NCI-H1417 treated with DMSO at 0.1 percent for 48 hours (cell line): ENCODE data around the gene RAPGEF4.

Experiments
- DNase-seq: peaks from one replicate; lab custom pipeline; 2025; lab: John Stamatoyannopoulos, UW

The RAPGEF4 gene

GRCh38 chr2:172999641-173000386 lies 264.2 kb downstream of the RAPGEF4 start:
- DNase-seq = no peak

GRCh38 chr2:173001664-173002604 lies 266.3 kb downstream of the RAPGEF4 start:
- DNase-seq = no peak

- no peak for DNase-seq
Measured at GRCh38 chr2:173002751-173003541, 267.3 kb downstream of the RAPGEF4 start.

GRCh38 chr2:173008786-173009185 lies 273.1 kb downstream of the RAPGEF4 start:
- no peak for DNase-seq

- no peak for DNase-seq
Measured at GRCh38 chr2:173010233-173010632, 274.6 kb downstream of the RAPGEF4 start.

- DNase-seq = no peak
Measured at GRCh38 chr2:173016451-173016850, 280.8 kb downstream of the RAPGEF4 start.

- no peak for DNase-seq
Measured at GRCh38 chr2:173017646-173018420, 282.2 kb downstream of the RAPGEF4 start.

DNA sequence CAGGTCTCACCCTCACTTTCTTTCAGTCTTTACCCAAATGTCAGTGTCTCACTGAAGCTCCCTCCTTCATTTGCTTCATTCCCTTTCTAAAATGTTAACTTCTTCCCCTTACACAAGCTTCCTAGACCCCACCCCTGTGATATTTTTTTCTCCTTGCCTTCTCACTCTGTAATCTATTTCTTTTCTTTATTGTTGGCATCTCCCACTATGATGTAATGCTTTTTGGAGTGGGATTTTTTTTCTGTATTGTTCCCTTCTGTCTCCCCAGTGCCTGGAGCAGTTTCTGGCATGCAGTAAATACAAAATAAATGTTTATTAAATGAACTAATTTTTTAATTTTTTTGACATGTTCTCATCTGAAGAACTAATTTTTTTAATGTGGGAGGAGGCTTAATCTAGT lies 284.1 kb downstream of the RAPGEF4 start:
- no peak for DNase-seq

GRCh38 chr2:173021939-173022371 lies 286.3 kb downstream of the RAPGEF4 start:
- no peak for DNase-seq

DNA sequence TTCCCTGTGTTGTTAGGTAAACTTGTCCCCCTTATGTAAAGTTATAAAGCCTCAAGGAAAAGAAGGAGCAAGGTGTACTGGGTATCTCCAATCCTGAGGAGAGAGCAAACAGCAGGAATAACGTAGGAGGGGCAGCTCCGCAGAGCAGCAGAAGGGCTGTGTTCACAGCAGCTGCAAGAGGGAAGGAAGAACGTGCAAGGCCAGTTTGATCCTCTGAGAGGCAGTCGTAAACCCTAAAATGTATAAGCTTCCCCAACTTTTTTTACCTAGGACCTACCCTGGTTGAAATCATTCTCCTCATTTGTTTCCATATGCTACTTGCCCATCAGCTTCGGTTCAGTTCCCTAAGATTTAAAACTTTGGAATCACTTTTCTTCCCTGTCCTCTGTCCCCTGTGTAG lies 288.1 kb downstream of the RAPGEF4 start:
- no peak for DNase-seq

DNA sequence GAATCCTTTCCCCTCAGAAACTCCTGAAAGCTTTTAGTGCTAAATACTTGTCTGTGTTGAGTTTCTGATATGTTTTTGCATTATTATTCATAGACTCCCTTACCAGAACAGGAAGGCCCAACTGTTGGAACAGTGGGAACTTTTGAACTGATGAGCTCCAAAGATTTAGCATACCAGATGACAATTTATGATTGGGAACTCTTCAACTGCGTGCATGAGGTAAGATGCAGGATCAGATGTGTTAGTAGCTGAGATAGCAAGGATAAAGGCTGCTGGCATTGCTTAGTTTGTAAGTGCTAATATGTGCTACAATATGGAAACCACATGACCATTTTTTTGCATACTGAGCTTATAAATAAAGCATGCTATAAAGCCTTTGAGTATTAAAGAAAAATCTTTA lies 290.8 kb downstream of the RAPGEF4 start:
- no peak for DNase-seq

DNA sequence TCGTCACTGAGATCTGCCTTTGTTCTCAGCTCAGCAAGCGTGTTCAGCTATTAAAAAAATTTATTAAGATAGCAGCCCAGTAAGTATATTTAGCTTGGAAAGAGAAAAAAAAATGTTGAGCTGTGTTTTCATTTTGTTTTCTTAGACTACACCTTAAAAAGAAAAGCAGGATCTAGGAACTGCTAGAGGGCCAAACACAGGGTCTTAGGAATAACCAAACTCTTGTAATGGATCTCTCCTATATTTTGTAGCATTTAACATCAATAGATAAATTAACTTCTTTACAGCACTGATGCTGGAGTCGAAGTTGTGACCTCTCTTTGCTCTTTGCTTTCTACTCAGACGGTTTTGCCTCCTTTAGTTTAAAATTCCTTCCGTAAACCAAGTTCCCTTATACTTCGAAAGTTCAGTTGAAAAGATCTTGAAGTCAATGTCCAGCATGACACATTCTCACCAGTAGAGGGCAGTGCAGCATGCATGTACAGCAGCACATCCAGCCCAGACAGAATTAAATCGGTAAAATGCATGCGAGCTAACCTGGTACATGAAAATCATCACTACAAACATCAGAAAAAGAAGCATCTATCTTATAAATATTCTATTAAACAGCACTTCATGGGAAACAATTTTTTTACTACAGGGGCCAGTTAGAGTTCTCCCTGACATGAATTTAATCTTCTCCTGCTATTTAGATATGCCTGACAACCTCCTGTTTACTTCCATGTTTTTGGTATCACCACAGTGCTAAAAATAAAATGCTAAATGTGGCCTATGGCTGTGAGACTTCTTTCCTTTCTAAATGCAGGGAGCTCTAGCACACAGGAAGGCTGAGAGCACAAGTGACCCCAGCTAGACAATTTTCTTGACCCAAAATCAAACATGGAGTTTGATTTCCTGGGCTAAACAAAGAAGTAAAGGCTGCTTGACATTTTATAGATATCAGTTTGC lies 291.8 kb downstream of the RAPGEF4 start:
- DNase-seq = no peak

DNA sequence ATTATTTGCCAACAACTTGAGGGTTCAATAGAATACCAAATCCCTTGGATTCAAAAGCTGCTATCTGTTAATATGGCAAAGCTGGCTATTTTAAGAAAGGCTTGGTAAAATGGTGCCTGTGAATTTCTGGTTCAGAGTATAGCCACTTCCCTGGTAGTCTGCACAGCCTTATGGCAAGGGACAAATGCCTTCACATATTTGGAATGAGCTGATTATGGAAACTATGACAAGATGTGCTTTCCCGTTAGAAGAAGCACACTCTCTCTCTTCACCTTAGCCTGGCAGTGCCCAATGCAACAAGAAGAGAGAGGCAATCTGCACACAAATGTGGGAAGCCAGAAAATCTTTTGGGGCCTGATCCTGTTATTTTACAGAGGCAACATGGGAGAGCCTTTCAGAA lies 292.5 kb downstream of the RAPGEF4 start:
- DNase-seq = no peak

- no peak for DNase-seq
Measured at GRCh38 chr2:173028671-173029070, 293.0 kb downstream of the RAPGEF4 start.

DNA sequence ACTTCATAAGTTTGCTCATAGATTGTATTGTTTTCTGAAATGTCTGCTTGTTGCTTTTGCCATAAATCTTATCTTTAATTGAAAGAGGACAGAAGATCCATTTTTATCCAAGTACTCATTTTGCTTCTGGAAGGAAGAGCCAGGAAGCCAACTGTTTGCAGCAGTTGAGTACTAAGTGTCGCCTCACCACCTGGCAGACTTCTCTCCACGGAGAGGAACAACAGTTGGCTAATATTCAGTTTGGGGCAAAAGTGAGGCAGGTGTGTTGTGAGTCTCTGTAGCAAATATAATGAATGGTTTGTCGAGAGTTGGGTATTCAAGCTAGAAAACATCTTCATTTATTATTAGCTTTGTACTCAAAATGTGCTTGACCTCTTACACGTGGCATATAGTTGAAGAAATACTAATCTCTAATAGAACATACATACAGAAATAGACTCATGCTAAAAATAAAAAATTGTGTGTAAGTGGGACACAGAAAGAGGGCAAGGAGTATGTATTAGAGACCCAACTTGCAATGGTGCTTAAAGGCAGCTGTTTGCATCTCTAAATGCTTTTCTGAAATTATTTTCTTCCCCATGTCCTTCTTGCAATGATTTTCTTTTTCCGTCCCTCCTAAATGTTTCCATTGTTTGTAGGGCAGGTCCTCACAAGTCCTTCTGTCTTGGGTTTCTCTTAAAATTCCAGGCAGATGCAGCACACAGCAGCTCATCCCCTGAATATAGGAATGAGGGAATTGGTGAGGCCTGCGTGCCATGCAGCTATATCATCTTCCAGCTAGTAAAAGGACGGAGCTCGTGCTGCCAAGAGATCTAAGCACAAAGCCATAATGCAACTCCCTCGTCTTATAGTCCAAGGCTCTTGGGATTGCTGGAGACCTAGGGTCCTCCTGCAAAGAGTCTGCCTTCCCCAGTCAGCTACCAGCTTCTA lies 295.2 kb downstream of the RAPGEF4 start:
- DNase-seq = no peak

GRCh38 chr2:173032032-173032431 lies 296.4 kb downstream of the RAPGEF4 start:
- DNase-seq = no peak

DNA sequence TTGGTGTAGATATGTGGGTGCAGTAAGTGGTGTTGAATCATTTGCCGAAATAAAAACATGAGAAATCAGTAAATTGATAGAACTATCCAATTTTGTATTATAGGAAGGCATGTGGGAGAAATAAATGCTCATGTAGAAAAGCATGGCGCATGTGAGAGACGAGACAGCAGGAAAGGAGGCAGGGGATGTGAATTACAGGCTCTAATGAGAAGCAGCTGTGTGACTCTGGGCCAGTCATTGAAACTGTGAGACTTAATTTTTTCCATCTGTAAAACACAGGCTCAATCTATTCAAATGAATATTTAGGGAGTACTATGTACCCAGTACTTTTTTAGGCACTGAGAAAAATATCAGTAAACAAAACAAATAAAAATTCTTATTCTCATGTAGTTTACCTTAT lies 297.4 kb downstream of the RAPGEF4 start:
- no peak for DNase-seq

DNA sequence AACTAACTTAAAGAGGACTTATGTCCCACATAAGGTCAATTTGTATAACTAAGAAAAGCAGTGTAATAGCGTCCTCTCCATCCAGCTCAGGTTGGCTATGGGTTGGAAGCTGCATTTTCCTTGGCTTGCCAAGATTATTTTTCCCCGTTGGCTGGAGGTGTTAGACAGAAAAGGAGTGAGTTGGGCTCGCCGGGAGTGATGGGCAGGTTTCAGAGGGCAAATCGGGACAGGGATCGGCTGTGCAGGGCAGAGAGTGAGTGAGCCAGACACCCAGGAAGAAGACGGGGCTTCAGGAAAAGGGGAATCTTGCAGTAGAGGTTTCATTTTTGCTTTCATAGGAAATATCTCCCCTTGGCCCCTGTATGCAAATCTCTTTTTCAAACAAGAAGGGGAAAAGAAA lies 298.5 kb downstream of the RAPGEF4 start:
- DNase-seq = no peak
